DND-41 (cell line): Measurements from ENCODE around the gene TSHB.

ENCODE experiments used
- ATAC-seq: fragments of 200-7000 bp; cut with Tn5 transposase; 3 replicates; pipeline ENCODE4 v1.9.1; 2021; ENCODE audit warnings: low read depth; ENCODE audit not compliant: insufficient read depth
- DNase-seq: peaks from one replicate; pipeline ENCODE4 v3.0.0-alpha.2; 2020
- H2AFZ ChIP-seq: 2 replicates; pipeline ENCODE4 v1.6.0; 2012; ENCODE audit warnings: low read depth, low read length
- H3K27ac ChIP-seq: 2 replicates; pipeline ENCODE4 v1.5.1; 2012; ENCODE audit warnings: low read length, inconsistent platforms
- H3K27me3 ChIP-seq: fragments of 200-600 bp; sonication (generic); 2 replicates; pipeline ENCODE4 v1.6.0; 2012; ENCODE audit warnings: low read length, mild to moderate bottlenecking, inconsistent platforms; ENCODE audit not compliant: insufficient read depth, poor library complexity
- H3K36me3 ChIP-seq: 2 replicates; pipeline ENCODE4 v1.5.1; 2012; ENCODE audit warnings: low read length, inconsistent platforms; ENCODE audit not compliant: insufficient read depth
- H3K4me1 ChIP-seq: 2 replicates; pipeline ENCODE4 v1.5.1; 2012; ENCODE audit warnings: mild to moderate bottlenecking, low read length; ENCODE audit not compliant: insufficient read depth
- H3K4me2 ChIP-seq: 2 replicates; pipeline ENCODE4 v1.6.0; 2012; ENCODE audit warnings: mild to moderate bottlenecking, moderate library complexity, low read length, inconsistent platforms; ENCODE audit not compliant: insufficient read depth
- H3K4me3 ChIP-seq, 2 experiments: fragments of 200-600 bp in 1 of 2; shearing (Covaris generic) in 1 of 2; 2 replicates each; pipeline ENCODE4 v1.5.1; 2012 to 2016; ENCODE audit warnings: inconsistent platforms in 2 of 2, low read length in 2 of 2, mild to moderate bottlenecking in 2 of 2, low read depth in 1 of 2, moderate library complexity in 1 of 2
- H3K79me2 ChIP-seq: 2 replicates; pipeline ENCODE4 v1.6.0; 2012; ENCODE audit warnings: low read length, inconsistent platforms; ENCODE audit not compliant: insufficient read depth
- H3K9ac ChIP-seq: 2 replicates; pipeline ENCODE4 v1.6.0; 2012; ENCODE audit warnings: low read depth, mild to moderate bottlenecking, inconsistent platforms, low read length, moderate library complexity
- H3K9me3 ChIP-seq: 2 replicates; pipeline ENCODE4 v1.5.1; 2012; ENCODE audit warnings: low read length, moderate library complexity, mild to moderate bottlenecking, inconsistent platforms; ENCODE audit not compliant: insufficient read depth, severe bottlenecking
- H4K20me1 ChIP-seq: 2 replicates; pipeline ENCODE4 v1.6.0; 2012; ENCODE audit warnings: low read length; ENCODE audit not compliant: insufficient read depth
- EZH2 ChIP-seq: IDR thresholded peaks from 3 replicates; pipeline ENCODE4 v1.6.1; 2012; ENCODE audit warnings: borderline replicate concordance, low read depth, mild to moderate bottlenecking, moderate library complexity, low read length, inconsistent platforms; ENCODE audit not compliant: severe bottlenecking
- TF ChIP-seq, protein P1 (sequence below): IDR thresholded peaks from 2 replicates; pipeline ENCODE4 v1.5.1; 2012; ENCODE audit warnings: borderline replicate concordance, low read length, moderate library complexity, mild to moderate bottlenecking; ENCODE audit not compliant: poor library complexity, severe bottlenecking; ENCODE audit errors: extremely low read depth

Gene TSHB

DNA sequence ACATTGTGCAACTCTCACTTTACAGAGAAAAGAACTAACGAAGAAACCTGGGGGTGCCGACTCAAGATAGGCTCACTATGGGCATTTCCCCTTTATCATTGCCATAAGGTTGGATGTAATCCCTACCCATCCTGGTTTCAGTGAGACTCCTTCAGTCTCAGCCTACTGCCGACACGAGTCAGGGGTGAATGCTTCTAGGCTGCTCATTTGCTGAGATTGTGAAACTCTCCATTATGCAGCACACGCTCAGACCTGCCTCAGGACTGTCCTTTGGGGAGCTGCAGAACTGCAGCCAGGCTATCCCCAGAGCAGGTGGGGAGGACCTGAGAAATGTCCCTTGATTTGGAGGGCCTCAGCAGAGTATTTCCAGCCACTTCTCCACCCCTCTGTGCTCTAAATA is 22.2 kb downstream of the TSHB start:
- peaks cover 13% of the 10 kb centered on the region for H3K27me3 ChIP-seq
- no peaks in the 10 kb centered on the region for H3K36me3 ChIP-seq
- TF ChIP-seq, protein P1, sequence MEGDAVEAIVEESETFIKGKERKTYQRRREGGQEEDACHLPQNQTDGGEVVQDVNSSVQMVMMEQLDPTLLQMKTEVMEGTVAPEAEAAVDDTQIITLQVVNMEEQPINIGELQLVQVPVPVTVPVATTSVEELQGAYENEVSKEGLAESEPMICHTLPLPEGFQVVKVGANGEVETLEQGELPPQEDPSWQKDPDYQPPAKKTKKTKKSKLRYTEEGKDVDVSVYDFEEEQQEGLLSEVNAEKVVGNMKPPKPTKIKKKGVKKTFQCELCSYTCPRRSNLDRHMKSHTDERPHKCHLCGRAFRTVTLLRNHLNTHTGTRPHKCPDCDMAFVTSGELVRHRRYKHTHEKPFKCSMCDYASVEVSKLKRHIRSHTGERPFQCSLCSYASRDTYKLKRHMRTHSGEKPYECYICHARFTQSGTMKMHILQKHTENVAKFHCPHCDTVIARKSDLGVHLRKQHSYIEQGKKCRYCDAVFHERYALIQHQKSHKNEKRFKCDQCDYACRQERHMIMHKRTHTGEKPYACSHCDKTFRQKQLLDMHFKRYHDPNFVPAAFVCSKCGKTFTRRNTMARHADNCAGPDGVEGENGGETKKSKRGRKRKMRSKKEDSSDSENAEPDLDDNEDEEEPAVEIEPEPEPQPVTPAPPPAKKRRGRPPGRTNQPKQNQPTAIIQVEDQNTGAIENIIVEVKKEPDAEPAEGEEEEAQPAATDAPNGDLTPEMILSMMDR, result no peak
- no peak for TF ChIP-seq EZH2
- H3K9ac ChIP-seq, result no peak overlapping the region
- no peaks in the 10 kb centered on the region for H3K9me3 ChIP-seq
- H2AFZ ChIP-seq, result no peak overlapping the region
- no peak overlapping the region for H3K27ac ChIP-seq
- H3K4me2 ChIP-seq, result no peak overlapping the region
- no peak overlapping the region for H3K4me3 ChIP-seq
- no peaks in the 10 kb centered on the region for H3K79me2 ChIP-seq
- H3K4me1 ChIP-seq, result no peaks in the 10 kb centered on the region
- no peaks in the 10 kb centered on the region; the same call in 1 of the 2 replicates for H4K20me1 ChIP-seq
- ATAC-seq (no peak), DNase-seq (no peak)

DNA sequence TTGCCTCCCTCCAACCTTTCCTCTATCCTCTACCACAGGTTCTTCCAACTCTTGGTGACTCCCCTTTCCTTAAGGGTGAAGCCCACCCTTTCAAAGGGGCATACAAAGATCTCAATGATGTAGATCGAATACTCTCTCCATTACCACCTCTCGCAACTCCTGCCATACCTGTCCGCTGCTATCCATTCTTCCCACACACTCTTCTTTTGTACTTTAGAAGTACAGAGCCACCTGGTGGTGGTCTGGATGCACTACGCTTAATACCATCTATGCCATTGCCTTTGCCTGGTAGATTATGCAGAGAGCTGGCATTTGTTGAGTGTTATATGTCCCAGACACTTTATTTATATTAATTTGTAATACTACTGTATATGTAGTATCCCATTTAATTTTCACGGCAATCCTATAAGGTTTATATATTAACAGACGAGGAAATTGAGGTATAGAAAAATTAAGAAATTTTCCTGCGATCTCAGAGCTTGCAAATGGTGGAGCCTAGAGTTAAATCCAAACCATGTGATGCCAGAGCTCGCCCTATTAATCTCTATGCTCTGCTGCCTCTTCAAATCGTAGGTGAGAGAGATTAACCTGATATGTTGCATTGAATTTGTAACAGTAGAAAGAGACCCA is 22.9 kb downstream of the TSHB start:
- no peaks in the 10 kb centered on the region for H3K9me3 ChIP-seq
- H3K27ac ChIP-seq, result no peak overlapping the region
- H2AFZ ChIP-seq, result no peak overlapping the region
- peaks cover 13% of the 10 kb centered on the region for H3K27me3 ChIP-seq
- no peak overlapping the region for H3K4me2 ChIP-seq
- H3K36me3 ChIP-seq, result no peaks in the 10 kb centered on the region
- no peak overlapping the region for H3K9ac ChIP-seq
- peak; percentile 94 for ATAC-seq
- peak; percentile 64 for DNase-seq
- no peak overlapping the region for H3K4me3 ChIP-seq
- no peaks in the 10 kb centered on the region for H3K79me2 ChIP-seq
- no peaks in the 10 kb centered on the region for H3K4me1 ChIP-seq
- TF ChIP-seq, protein P1, result peak; percentile 92
- no peak for TF ChIP-seq EZH2
- H4K20me1 ChIP-seq, result no peaks in the 10 kb centered on the region; the same call in 1 of the 2 replicates

DNA sequence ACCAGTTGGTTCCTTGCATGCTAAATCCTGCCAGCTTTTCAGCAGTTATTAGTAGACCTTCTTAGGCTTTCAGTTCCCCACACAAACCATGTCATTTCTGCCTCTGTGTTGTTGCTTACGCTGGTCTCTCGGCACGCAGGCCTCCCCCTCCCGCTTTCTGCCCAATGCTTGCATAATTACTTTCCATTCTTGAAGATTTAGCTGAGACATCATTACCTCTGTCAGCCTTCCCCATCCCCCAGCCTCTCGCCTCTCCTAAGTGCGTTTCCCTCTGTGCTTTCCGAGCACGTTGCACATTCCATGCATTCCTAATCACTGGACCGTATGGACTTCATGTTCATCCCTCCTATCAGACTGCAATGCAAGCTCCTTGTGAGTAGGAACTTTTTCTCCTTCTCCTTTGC is 26.8 kb downstream of the TSHB start:
- Histone ChIP-seq H3K4me3 (no peak overlapping the region), H3K4me2 (no peak overlapping the region), H3K27me3 (peaks cover 13% of the 10 kb centered on the region), H3K4me1 (no peaks in the 10 kb centered on the region), H3K36me3 (no peaks in the 10 kb centered on the region), H2AFZ (no peak overlapping the region), H4K20me1 (no peaks in the 10 kb centered on the region; the same call in 1 of the 2 replicates), H3K9me3 (no peaks in the 10 kb centered on the region), H3K27ac (no peak overlapping the region), H3K79me2 (no peaks in the 10 kb centered on the region), H3K9ac (no peak overlapping the region)
- ATAC-seq (no peak), DNase-seq (no peak)
- no peak for TF ChIP-seq EZH2
- TF ChIP-seq, protein P1, result no peak
